Tibial nerve (tissue), 4 donors: ENCODE results near the gene SEC23IP. TPM values are rescaled to one million over a fixed set of nuclear protein-coding genes. Genes with fewer than 3 reads are reported as not detected.

Source experiments
- DNase-seq, 2 donors: peaks; one replicate each; pipeline ENCODE4 v3.0.0-alpha.2; 2019; ENCODE audit warnings: low spot score in 2 of 2
- H3K27ac ChIP-seq, 4 donors: fragments of 200-600 bp; sonication (generic) in 3 of 4; one replicate each; pipeline ENCODE4 v1.5.1; 2017 to 2019; ENCODE audit warnings: mild to moderate bottlenecking in 1 of 4
- H3K27me3 ChIP-seq, 2 donors: fragments of 200-600 bp; sonication (generic) in 1 of 2; one replicate each; pipeline versions ENCODE4 v1.5.1 to v1.6.0; 2017 to 2019
- H3K36me3 ChIP-seq, 3 donors: fragments of 200-600 bp; sonication (generic); one replicate each; pipeline ENCODE4 v1.5.1; 2018 to 2019
- H3K4me1 ChIP-seq, 4 donors: fragments of 200-600 bp; sonication (generic) in 3 of 4; one replicate each; pipeline ENCODE4 v1.5.1; 2017 to 2019
- H3K4me3 ChIP-seq, 4 donors: fragments of 200-600 bp; sonication (generic) in 3 of 4; one replicate each; pipeline ENCODE4 v1.5.1; 2017 to 2019; ENCODE audit warnings: mild to moderate bottlenecking in 1 of 4, moderate library complexity in 1 of 4
- H3K9me3 ChIP-seq, 4 donors: fragments of 200-600 bp; sonication (generic) in 3 of 4; one replicate each; pipeline ENCODE4 v1.5.1; 2017 to 2019
- CTCF ChIP-seq, 5 experiments: fragments of 200-600 bp in 3 of 5; fragments of 450-650 bp in 2 of 5; sonication (generic) in 3 of 5; IDR thresholded peaks; one replicate each; pipeline ENCODE4 v1.5.1; 2016 to 2019; ENCODE audit warnings: antibody characterized with exemption in 5 of 5, mild to moderate bottlenecking in 3 of 5, moderate library complexity in 2 of 5
- EP300 ChIP-seq, 2 donors: sonication (generic); formaldehyde crosslinking; IDR thresholded peaks; one replicate each; pipeline ENCODE4 v1.6.1; 2017; ENCODE audit warnings: antibody characterized with exemption in 2 of 2, mild to moderate bottlenecking in 1 of 2
- POLR2A ChIP-seq, 2 donors: fragments of 450-650 bp; IDR thresholded peaks; one replicate each; pipeline ENCODE4 v1.6.1; 2017; ENCODE audit warnings: antibody characterized with exemption in 2 of 2, mild to moderate bottlenecking in 2 of 2, moderate library complexity in 2 of 2
- WGBS, 2 donors: methylation state at CpG; one replicate each; pipeline ENCODE4 v1.1.5; 2018; 5-methylcytosine and 5-hydroxymethylcytosine counted together
- total RNA-seq, 4 donors: library from RNA; depleted of rRNA; stranded (reverse); fragments of >200 nt; gene quantifications; one replicate each; pipeline ENCODE4 v1.1.0, GENCODE V29; 2016

Gene SEC23IP
- total RNA-seq, 4 donors from 2014 or later: 10.3 to 37.5 (median 18.8) TPM

GRCh38 chr10:119932631-119933030, 40.1 kb downstream of the SEC23IP start:
- Histone ChIP-seq H3K4me1 (peaks cover 0 to 4% (median 0%) of the 10 kb centered on the region in 4 donors), H3K27ac (no peak overlapping the region), H3K4me3 (no peak overlapping the region), H3K36me3 (peaks cover 0 to 79% (median 4%) of the 10 kb centered on the region in 3 donors), H3K27me3 (no peaks in the 10 kb centered on the region), H3K9me3 (no peaks in the 10 kb centered on the region)
- no peak for TF ChIP-seq EP300 (IDR thresholded peaks at IDR 0.05)
- TF ChIP-seq CTCF (IDR thresholded peaks at IDR 0.05): no peak
- TF ChIP-seq POLR2A (IDR thresholded peaks at IDR 0.05): no peak
- no peak for DNase-seq
- 83 to 84% methylated on average over 4 of the region's 4 CpGs for WGBS, 2 donors

- no peak for TF ChIP-seq EP300 (IDR thresholded peaks at IDR 0.05)
- TF ChIP-seq CTCF (IDR thresholded peaks at IDR 0.05): peak in 1 of 5 experiments; percentile 8
- no peak for TF ChIP-seq POLR2A (IDR thresholded peaks at IDR 0.05)
- Histone ChIP-seq H3K36me3 (peaks cover 0 to 79% (median 3%) of the 10 kb centered on the region in 3 donors), H3K4me3 (no peak overlapping the region), H3K27me3 (no peaks in the 10 kb centered on the region), H3K4me1 (peaks cover 0 to 4% (median 0%) of the 10 kb centered on the region in 4 donors), H3K9me3 (no peaks in the 10 kb centered on the region), H3K27ac (no peak overlapping the region)
- 45 to 52% methylated on average over 3 of the region's 3 CpGs for WGBS, 2 donors
- no peak for DNase-seq
Observed at GRCh38 chr10:119933179-119933578, 40.6 kb downstream of the SEC23IP start.

- Histone ChIP-seq H3K9me3 (no peaks in the 10 kb centered on the region), H3K27me3 (no peaks in the 10 kb centered on the region), H3K27ac (no peak overlapping the region), H3K36me3 (peaks cover 4 to 92% (median 6%) of the 10 kb centered on the region in 3 donors), H3K4me1 (no peaks in the 10 kb centered on the region), H3K4me3 (no peak overlapping the region)
- WGBS, 2 donors: 85 to 88% methylated on average over 3 of the region's 3 CpGs
- DNase-seq: no peak
- TF ChIP-seq POLR2A (IDR thresholded peaks at IDR 0.05) (no peak), CTCF (IDR thresholded peaks at IDR 0.05) (no peak), EP300 (IDR thresholded peaks at IDR 0.05) (no peak)
Observed at GRCh38 chr10:119940487-119940886, 48.0 kb downstream of the SEC23IP start.

- no peak for TF ChIP-seq POLR2A (IDR thresholded peaks at IDR 0.05)
- no peak for TF ChIP-seq EP300 (IDR thresholded peaks at IDR 0.05)
- TF ChIP-seq CTCF (IDR thresholded peaks at IDR 0.05): no peak
- Histone ChIP-seq H3K9me3 (no peaks in the 10 kb centered on the region), H3K36me3 (peaks cover 4 to 71% (median 6%) of the 10 kb centered on the region in 3 donors), H3K4me1 (no peaks in the 10 kb centered on the region), H3K4me3 (no peak overlapping the region), H3K27me3 (no peaks in the 10 kb centered on the region), H3K27ac (no peak overlapping the region)
- 90 to 92% methylated on average over 2 of the region's 2 CpGs for WGBS, 2 donors
- no peak for DNase-seq
Observed at GRCh38 chr10:119942973-119943372, 50.4 kb downstream of the SEC23IP start.

GRCh38 chr10:119945805-119946204, 53.3 kb downstream of the SEC23IP start:
- no peak overlapping the region for H3K4me3 ChIP-seq
- H3K27ac ChIP-seq: no peak overlapping the region
- no peak for TF ChIP-seq POLR2A (IDR thresholded peaks at IDR 0.05)
- TF ChIP-seq EP300 (IDR thresholded peaks at IDR 0.05): no peak
- TF ChIP-seq CTCF (IDR thresholded peaks at IDR 0.05): no peak
- no peaks in the 10 kb centered on the region for H3K27me3 ChIP-seq
- 85 to 90% methylated on average over 3 of the region's 3 CpGs for WGBS, 2 donors
- H3K4me1 ChIP-seq: no peaks in the 10 kb centered on the region
- H3K36me3 ChIP-seq: peaks cover 4 to 45% (median 6%) of the 10 kb centered on the region in 3 donors
- H3K9me3 ChIP-seq: no peaks in the 10 kb centered on the region
- DNase-seq: no peak
